Measurements from ENCODE around the gene USH2A. TPM values are rescaled to one million over a fixed set of nuclear protein-coding genes. Genes with fewer than 3 reads are reported as not detected.

USH2A gene
- polyA plus RNA-seq, 1 donor from 2014 or later, result not detected

DNA sequence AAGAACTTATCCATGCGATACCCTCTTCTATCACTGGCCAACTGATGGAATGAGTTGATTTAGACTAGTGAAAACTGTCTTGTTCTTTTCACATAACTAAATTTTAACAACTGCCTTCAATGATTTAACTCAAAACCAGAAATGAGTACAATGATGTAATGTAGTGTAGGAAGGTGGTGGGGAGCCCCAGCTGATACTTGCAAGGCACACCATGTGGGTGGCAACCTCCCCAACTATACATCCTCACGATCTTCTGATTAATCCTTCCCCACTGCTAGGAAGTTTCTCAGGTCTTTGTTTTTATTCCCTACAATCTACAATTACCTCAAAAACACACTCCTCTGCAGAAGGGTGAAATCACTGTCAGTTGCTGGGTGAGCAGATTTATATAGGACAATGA, 755.5 kb downstream of the USH2A start:
- H3K27me3 Mint-ChIP-seq, result peaks cover 2% of the 10 kb centered on the region
- H3K4me1 Mint-ChIP-seq, result no peaks in the 10 kb centered on the region
- H3K27ac Mint-ChIP-seq, result no peak overlapping the region
- no peaks in the 10 kb centered on the region for H3K9me3 Mint-ChIP-seq
- H3K36me3 Mint-ChIP-seq, result no peaks in the 10 kb centered on the region
- no peak overlapping the region for H3K4me3 Mint-ChIP-seq

DNA sequence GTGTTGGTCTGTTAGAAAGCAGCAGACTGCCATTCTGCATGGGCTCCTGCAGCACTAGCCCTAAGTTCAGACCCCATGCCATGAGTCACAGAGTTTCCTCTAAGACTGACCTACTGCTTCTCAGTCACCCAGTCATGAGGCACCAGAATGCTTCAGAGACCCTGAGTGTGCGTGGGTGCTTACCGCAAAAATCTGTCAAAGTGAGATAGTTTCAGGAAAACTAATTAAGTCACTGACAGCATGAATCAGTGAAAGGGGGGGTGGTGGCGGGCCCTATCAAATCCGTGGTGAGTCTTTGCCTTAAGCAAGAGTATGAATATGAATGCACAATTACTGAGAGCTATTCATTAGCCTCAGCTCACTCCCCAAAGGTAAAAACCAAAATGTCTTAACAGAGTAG, 758.0 kb downstream of the USH2A start:
- H3K36me3 Mint-ChIP-seq, result no peaks in the 10 kb centered on the region
- peaks cover 2% of the 10 kb centered on the region for H3K27me3 Mint-ChIP-seq
- peaks cover 0 to 1% (median 0%) of the 10 kb centered on the region in 3 donors for H3K9me3 Mint-ChIP-seq
- no peak overlapping the region for H3K27ac Mint-ChIP-seq
- no peaks in the 10 kb centered on the region for H3K4me1 Mint-ChIP-seq
- H3K4me3 Mint-ChIP-seq, result no peak overlapping the region

DNA sequence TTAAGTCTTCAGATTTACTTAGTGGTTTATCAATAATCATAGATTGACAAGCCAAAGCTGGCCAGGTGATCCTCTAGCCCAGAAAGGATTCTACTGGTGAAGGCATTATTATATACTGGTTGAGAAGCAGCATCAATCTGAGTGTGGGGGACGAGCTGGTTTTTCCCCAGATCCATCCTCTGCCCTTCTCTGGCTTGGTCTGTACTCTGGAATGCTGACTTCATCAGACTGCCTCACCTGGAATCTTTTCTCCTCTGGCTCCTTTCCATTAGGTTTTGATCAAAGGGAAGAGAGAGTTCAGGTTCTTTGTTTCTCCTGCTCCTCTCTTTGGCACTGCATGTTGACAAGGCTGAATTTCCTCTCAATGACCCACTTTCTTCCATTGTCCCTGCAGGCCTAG, 762.2 kb downstream of the USH2A start:
- H3K27ac Mint-ChIP-seq, result no peak overlapping the region
- H3K4me3 Mint-ChIP-seq, result no peak overlapping the region
- H3K27me3 Mint-ChIP-seq, result peaks cover 2% of the 10 kb centered on the region
- no peaks in the 10 kb centered on the region for H3K36me3 Mint-ChIP-seq
- H3K4me1 Mint-ChIP-seq, result no peaks in the 10 kb centered on the region
- H3K9me3 Mint-ChIP-seq, result peaks cover 0 to 1% (median 0%) of the 10 kb centered on the region in 3 donors

DNA sequence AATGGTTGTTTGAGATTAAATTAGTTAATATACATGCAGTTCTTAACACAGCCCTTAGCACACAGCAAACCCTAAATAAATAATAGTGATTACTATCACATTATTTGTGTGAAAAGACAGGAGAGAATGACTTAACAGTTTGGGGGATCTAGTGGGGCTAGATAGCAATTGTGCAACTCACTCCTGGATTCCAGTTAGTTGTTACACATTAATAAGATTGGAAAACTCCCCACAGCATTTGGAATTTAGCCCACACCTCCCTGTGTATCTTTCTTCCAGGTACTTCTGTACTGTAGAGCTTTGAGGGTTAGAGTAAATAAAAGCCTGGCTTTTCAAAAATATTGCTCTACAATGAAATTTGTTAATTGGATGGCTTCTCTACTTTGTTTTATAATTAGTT, 763.0 kb downstream of the USH2A start:
- no peak overlapping the region for H3K4me3 Mint-ChIP-seq
- no peaks in the 10 kb centered on the region for H3K36me3 Mint-ChIP-seq
- H3K9me3 Mint-ChIP-seq, result peaks cover 0 to 1% (median 0%) of the 10 kb centered on the region in 3 donors
- peak overlapping the region in 1 of 3 donors; percentile 43 for H3K27ac Mint-ChIP-seq
- H3K4me1 Mint-ChIP-seq, result no peaks in the 10 kb centered on the region
- peaks cover 2% of the 10 kb centered on the region for H3K27me3 Mint-ChIP-seq

DNA sequence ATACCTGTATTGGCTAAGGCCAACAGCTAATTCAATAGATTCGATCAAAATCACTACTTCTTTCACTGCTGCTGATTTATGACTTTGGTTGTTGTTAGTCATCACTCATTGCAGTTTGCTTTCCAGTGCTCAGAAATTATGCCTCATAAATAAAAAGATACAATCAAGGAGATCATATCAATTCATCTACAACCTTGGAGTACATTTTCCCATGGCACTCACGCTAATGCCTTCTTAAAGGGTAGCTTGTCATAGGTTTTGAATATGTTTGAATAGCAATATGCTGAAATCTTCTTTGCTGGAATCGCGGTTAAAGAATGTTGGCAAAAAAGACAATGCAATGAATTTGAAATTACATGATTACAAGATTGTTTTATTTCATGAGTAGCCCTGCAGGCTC, 766.2 kb downstream of the USH2A start:
- Mint-ChIP-seq H3K4me3 (no peak overlapping the region), H3K27me3 (no peaks in the 10 kb centered on the region), H3K36me3 (no peaks in the 10 kb centered on the region), H3K27ac (no peak overlapping the region), H3K9me3 (no peaks in the 10 kb centered on the region), H3K4me1 (no peaks in the 10 kb centered on the region)

DNA sequence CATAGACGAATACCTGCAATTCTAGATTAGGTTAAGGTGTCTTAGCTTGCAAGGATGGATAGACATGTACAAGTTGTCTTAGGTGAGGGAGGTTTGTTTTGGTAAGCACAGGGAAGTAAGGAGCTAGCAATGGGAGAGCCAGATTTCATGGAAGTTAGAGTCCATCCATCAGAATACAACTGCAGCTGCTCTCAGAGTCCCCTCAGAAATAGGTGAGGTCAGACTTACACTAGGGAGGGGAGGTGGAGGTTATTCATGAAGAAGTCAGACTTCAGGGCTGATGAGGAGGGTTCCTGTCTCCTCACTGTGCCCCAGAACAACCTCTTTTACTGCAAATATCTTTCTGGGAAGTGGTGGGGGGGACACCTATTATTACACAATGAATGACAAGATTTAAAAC, 770.9 kb downstream of the USH2A start:
- Mint-ChIP-seq H3K27me3 (peaks cover 2% of the 10 kb centered on the region), H3K4me1 (no peaks in the 10 kb centered on the region), H3K9me3 (no peaks in the 10 kb centered on the region), H3K36me3 (no peaks in the 10 kb centered on the region), H3K4me3 (no peak overlapping the region), H3K27ac (no peak overlapping the region)

DNA sequence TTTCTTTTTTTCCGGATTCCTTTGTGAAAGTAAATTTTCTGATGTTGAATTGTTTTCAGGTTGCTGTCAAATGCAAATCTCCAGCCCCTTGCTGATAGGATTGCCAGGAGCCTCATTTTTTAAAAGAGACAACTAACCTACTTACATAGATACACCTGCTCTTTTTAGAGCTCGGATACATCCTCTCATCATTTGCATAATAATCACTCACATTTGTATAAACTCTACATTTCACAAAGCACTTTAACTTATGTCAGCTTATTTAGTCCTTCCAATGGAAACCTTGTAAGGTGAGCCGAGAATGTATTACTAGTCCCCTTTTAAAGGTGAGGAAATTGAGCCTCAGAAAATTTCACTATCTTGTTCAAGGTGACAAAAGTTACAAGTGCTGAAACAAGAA, 771.4 kb downstream of the USH2A start:
- no peak overlapping the region for H3K4me3 Mint-ChIP-seq
- no peaks in the 10 kb centered on the region for H3K36me3 Mint-ChIP-seq
- no peaks in the 10 kb centered on the region for H3K4me1 Mint-ChIP-seq

DNA sequence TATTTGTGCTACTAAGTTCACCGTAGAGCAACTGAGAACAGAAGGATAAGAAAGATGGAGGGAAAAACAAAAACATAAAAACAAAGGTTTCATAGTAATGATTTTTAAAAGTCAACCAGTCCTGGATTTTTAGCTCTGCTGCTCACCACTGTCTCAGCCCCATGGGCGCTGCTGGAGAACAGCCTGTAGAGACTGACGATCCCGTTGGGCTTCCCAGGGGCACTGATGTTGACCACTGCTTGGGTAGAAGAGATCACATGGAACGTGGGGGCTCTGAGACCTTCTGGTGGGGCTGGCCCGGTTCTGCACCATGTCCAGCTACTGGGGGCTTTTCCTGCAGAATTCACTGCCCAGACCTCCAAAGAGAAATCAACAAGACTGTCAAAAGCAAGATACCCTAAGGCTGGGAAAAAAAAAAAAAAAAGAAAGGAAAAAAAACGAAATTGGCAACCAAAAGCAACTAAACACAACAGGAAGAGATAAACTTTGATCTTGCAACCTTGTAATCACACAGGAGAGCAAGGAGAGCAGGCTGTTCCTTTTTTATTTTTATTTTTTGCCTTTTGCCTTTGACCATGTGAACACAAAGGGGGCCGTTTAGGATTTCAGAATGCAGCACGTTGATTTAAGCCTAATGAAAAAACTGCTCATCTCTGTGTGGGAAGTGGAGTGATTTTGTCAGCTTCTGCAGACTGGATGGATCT, 772.6 kb downstream of the USH2A start:
- Mint-ChIP-seq H3K9me3 (no peaks in the 10 kb centered on the region), H3K4me1 (no peaks in the 10 kb centered on the region), H3K36me3 (no peaks in the 10 kb centered on the region), H3K27me3 (peaks cover 2% of the 10 kb centered on the region), H3K27ac (no peak overlapping the region), H3K4me3 (no peak overlapping the region)

More for the DNA sequence above, 771.4 kb downstream of the USH2A start:
- Mint-ChIP-seq H3K9me3 (no peaks in the 10 kb centered on the region), H3K27ac (no peak overlapping the region), H3K27me3 (peaks cover 2% of the 10 kb centered on the region)

DNA sequence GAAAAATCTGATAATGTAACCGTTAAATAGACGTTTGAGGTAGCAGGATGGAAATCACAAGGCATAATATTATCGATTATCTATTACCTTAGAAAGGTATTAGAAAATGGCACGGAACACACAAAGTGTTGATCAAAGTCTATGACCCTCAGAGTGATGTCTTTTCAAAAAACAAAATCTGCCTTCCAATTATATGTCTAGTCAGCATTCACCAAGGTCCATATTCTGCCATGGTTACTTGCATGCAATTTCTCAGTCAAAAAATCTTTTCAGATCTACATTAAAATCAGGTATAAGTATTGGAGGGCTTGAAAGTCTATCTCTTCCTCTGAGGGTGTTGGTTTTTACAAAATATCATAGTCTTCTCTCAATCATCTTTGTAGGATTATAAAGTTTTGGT, 774.3 kb downstream of the USH2A start:
- H3K27me3 Mint-ChIP-seq, result peaks cover 2% of the 10 kb centered on the region

DNA sequence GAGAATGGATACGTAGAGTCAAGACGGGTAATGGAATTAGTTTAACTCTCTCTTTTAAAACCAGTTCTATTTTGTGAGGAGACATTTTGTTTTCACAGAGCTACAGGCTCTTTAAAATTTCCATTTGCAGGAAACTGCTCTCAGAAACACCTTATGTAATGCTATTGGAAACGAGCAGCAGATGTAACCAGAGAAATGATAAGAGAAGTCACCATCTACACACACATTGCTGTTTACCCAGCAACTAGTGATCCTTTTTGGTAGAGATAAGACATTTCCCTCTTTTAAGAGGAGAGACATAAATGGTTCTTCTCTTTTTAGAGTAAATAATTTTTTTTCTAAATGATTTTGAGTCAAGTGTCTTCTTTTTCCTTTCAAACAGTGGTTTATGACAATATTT, 775.5 kb downstream of the USH2A start:
- Mint-ChIP-seq H3K4me1 (no peaks in the 10 kb centered on the region), H3K4me3 (no peak overlapping the region), H3K9me3 (no peaks in the 10 kb centered on the region), H3K36me3 (no peaks in the 10 kb centered on the region), H3K27me3 (peaks cover 2% of the 10 kb centered on the region), H3K27ac (no peak overlapping the region)

More for the DNA sequence above, 774.3 kb downstream of the USH2A start:
- no peaks in the 10 kb centered on the region for H3K9me3 Mint-ChIP-seq
- H3K27ac Mint-ChIP-seq, result no peak overlapping the region
- H3K36me3 Mint-ChIP-seq, result no peaks in the 10 kb centered on the region
- no peak overlapping the region for H3K4me3 Mint-ChIP-seq
- H3K4me1 Mint-ChIP-seq, result no peaks in the 10 kb centered on the region

DNA sequence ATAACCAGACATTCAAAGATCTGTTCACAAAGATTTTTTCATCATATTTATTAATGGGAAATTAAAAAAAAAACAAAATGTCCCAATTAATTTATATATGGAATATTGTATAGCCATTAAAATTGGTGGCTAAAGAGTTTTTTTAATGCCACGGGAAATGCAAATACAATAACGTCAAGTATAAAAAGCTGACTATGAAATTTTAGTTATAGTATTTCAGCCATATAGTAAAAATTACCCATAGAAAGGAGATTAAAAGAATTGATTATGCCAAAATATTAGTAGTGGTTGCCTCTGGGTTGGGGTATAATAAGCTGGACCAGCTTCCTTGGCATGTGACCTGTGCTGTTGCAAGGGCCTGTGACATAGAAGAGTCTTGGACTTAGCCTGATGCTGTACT, 777.4 kb downstream of the USH2A start:
- Mint-ChIP-seq H3K4me1 (no peaks in the 10 kb centered on the region), H3K4me3 (no peak overlapping the region), H3K36me3 (no peaks in the 10 kb centered on the region), H3K27ac (no peak overlapping the region), H3K9me3 (no peaks in the 10 kb centered on the region), H3K27me3 (peaks cover 2% of the 10 kb centered on the region)

DNA sequence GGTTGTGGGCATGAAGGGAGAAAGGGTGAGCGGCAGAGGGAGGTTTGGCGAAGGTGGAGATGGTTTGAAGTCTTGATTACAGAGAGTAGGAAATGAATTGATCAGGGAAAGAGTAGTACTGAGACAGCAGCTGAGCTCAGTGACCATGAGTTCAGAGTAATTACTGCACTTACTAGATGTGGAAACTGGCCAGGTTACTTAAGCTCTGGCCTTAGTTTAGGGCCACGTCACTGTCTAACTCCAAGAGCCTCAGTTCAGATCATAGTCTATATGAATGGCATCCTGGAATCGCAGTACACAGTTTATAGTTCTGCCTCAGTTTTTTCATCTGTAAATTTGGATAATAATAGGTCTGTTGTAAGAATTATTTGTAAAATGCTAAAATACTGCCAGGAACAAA, 778.1 kb downstream of the USH2A start:
- Mint-ChIP-seq H3K4me1 (no peaks in the 10 kb centered on the region), H3K27ac (no peak overlapping the region), H3K36me3 (no peaks in the 10 kb centered on the region), H3K9me3 (no peaks in the 10 kb centered on the region), H3K4me3 (no peak overlapping the region), H3K27me3 (peaks cover 2% of the 10 kb centered on the region)

DNA sequence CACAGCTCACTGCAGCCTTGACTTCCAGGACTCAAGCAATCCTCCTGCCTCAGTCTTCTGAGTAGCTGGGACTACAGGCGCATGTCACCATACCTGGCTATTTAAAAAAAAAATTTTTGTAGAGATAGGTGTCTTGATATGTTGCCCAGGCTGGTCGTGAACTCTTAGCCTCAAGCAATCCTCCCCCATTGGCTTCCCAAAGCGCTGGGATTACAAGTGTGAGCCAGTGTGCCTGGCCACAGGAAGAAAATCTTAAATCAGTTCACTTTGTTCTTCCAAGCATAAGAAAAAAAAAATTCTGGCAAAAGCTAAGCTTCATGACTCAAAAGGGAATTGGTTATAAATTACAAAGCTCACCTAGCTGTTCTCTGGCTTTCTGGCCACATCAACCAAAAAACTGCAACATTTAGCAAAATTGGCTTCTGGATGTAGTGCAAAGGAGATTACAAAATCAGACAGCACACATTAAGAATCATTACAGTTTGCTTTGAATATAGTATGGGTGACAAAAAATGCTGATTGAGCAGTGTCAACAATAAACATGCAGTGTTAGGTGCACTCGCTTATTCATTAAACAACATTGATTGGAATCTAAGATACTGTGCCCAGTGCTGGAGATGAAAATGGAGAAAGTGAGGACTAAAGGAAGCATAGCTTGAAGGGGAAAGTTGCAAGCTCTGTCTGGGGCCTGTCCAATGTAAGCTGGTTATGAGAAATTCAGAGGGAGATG, 779.5 kb downstream of the USH2A start:
- peaks cover 2% of the 10 kb centered on the region for H3K36me3 Mint-ChIP-seq

DNA sequence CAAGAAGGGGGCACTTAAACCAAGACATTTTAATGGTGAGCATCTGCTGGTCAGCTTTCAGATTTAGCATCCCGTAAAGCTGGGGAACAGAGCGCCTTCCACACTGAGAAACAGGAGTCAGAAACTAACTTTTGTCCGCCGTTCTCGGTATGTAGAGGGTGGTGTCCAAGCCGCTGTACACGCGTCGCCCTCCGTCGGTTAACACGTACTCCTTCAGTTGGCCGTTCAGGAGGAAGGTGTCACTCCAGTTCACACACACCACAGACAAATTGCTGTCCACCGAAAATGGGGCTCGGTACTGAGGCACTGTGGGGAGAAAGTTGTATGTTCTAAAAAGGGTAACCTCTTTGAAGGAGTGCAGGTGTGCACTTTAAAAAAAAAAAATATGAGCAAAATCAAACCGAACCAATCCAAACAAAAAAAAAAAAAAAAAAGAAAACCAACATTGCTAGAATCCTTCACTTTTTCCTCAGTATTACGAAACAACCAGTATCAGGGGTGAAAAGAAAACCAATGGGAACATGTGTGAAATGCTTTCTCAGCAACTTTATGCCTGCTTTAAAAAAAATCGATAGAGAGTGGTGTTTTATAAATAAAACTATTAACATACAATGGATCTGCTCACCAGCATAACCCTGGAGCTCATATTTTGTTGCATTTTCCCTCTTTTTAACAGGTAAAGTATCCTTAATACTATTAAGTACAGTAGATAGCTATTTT, 782.7 kb downstream of the USH2A start:
- Mint-ChIP-seq H3K36me3 (peaks cover 2% of the 10 kb centered on the region), H3K27ac (no peak overlapping the region), H3K4me3 (no peak overlapping the region), H3K4me1 (no peaks in the 10 kb centered on the region), H3K27me3 (no peaks in the 10 kb centered on the region), H3K9me3 (no peaks in the 10 kb centered on the region)

More for the DNA sequence above, 779.5 kb downstream of the USH2A start:
- no peaks in the 10 kb centered on the region for H3K4me1 Mint-ChIP-seq
- H3K4me3 Mint-ChIP-seq, result no peak overlapping the region
- no peaks in the 10 kb centered on the region for H3K9me3 Mint-ChIP-seq
- peaks cover 1% of the 10 kb centered on the region for H3K27me3 Mint-ChIP-seq
- H3K27ac Mint-ChIP-seq, result no peak overlapping the region

DNA sequence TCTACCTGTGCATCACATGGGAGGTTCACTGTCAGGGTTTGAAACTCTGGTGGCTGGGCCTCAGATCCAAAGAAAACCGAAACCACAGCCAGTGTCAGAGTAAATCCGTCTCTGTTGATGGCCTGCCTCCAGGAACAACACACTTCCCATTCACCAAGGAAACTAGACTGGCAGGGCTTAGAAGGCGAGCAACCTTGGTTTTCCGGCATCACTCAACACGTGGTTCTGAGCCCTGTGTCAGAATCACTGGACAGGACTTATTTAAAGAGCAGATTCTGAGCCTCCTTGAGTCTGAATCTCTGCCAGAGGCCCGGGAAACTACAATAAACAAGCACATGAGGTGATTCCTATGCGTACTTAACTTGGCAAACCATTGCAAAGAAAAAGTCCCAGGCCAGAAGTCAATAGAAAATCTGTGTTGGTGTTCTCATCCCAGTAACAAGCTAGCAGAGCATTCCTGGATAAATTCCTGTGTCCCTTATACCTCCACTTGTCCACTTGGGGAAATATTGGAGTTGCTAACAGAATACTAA, 786.1 kb downstream of the USH2A start:
- peaks cover 2% of the 10 kb centered on the region for H3K36me3 Mint-ChIP-seq
- H3K9me3 Mint-ChIP-seq, result no peaks in the 10 kb centered on the region
- H3K4me3 Mint-ChIP-seq, result no peak overlapping the region
- H3K27ac Mint-ChIP-seq, result no peak overlapping the region
- no peaks in the 10 kb centered on the region for H3K4me1 Mint-ChIP-seq
- peaks cover 3% of the 10 kb centered on the region for H3K27me3 Mint-ChIP-seq
